ENCODE data around the gene SYPL2. TPM values are rescaled to one million over a fixed set of nuclear protein-coding genes. Genes with fewer than 3 reads are reported as not detected.
A peak's percentile ranks its signal among the peaks of the same experiment; 100 is the strongest.

The SYPL2 gene
- total and polyA plus RNA-seq, 9 donors = 0.31 to 5.1 (median 2.4) TPM

DNA sequence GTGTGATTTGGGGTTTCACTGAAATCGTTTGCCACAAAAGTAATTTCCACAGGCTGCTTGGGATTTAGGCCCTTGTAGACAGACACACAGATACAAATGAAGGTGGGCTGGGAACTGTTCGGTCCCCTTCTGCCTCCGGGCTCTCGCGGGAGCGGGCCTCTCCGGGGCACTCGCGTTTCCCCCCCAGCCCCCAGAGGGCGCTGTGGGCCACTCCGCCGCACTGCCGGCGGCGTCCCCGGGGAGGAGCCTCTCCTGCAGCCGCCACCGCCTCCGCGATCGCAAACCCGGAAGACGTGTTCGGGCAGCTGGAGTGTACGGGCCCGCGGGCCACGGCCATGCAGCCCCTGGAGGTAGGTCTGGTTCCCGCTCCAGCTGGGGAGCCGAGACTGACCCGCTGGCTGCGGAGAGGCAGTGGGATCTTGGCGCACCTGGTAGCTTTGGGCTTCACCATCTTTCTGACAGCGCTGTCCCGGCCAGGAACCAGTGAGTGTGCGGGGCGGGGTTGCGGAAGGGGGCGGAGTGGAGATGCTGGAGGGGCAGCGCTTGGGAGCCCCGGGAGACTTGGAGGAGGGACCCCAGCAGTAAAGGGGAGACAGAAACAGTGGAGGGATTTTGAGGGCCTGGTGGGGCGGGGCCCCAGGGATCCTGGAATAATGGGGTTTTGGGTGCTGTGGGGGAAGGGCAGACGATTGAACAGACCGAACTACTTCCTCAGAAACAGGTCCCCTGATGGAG lies 27.6 kb downstream of the SYPL2 start, which contains the start of gene CYB561D1:
CYB561D1 (plus strand) TSS at position 290 of the 735 bp plus-strand sequence; CDS start at position 336, 46 bp downstream.
- DNase-seq = peak; percentile 84 to 91 (median 87)
- WGBS, 3 donors = 0 to 3% (median 0%) methylated on average over 23 to 44 of the region's 44 CpGs
- H3K27ac ChIP-seq = peak within 1 kb of the TSS in 1 of 2 donors; percentile 49
- H3K36me3 ChIP-seq = no peaks in the 10 kb centered on the region
- H3K27me3 ChIP-seq = no peaks in the 10 kb centered on the region
- TF ChIP-seq CTCF (IDR thresholded peaks at IDR 0.05) (peak; percentile 92 to 95 (median 92)), POLR2A (IDR thresholded peaks at IDR 0.05) (peak; percentile 46), EP300 (IDR thresholded peaks at IDR 0.05) (no peak)
- H3K4me1 ChIP-seq (ENCODE audit: insufficient read depth) = peaks cover 10% of the 10 kb centered on the region
- H3K4me3 ChIP-seq = peak within 1 kb of the TSS; percentile 90
- H3K9me3 ChIP-seq = no peaks in the 10 kb centered on the region
- intact Hi-C loops (cut with DNase I) = loop anchor here in 3 of 4 donors (5.0 kb wide), 1 partner anchor 38 kb away; no protein-coding TSS in a partner anchor

- H3K36me3 ChIP-seq = no peaks in the 10 kb centered on the region
- H3K4me3 ChIP-seq = no peak overlapping the region
- TF ChIP-seq EP300 (IDR thresholded peaks at IDR 0.05) = no peak
- TF ChIP-seq CTCF (IDR thresholded peaks at IDR 0.05) = no peak
- no peak for TF ChIP-seq POLR2A (IDR thresholded peaks at IDR 0.05)
- no peaks in the 10 kb centered on the region for H3K9me3 ChIP-seq
- WGBS, 3 donors = 90 to 93% (median 92%) methylated on average over 7 of the region's 7 CpGs
- H3K27ac ChIP-seq = no peak overlapping the region
- DNase-seq = no peak
- H3K27me3 ChIP-seq = no peaks in the 10 kb centered on the region
- H3K4me1 ChIP-seq (ENCODE audit: insufficient read depth) = peaks cover 19% of the 10 kb centered on the region
- intact Hi-C loops (cut with DNase I) = no loop called here
These were observed 29.4 kb downstream of the SYPL2 start for GRCh38 chr1:109495738-109496137.

GRCh38 chr1:109497449-109498160 lies 31.3 kb downstream of the SYPL2 start:
- WGBS, 3 donors = 44 to 53% (median 49%) methylated on average over 9 of the region's 9 CpGs
- peaks cover 21% of the 10 kb centered on the region for H3K4me1 ChIP-seq (ENCODE audit: insufficient read depth)
- H3K4me3 ChIP-seq = no peak overlapping the region
- TF ChIP-seq POLR2A (IDR thresholded peaks at IDR 0.05) = no peak
- no peak for TF ChIP-seq EP300 (IDR thresholded peaks at IDR 0.05)
- no peak for TF ChIP-seq CTCF (IDR thresholded peaks at IDR 0.05)
- H3K27me3 ChIP-seq = no peaks in the 10 kb centered on the region
- no peaks in the 10 kb centered on the region for H3K9me3 ChIP-seq
- no peaks in the 10 kb centered on the region for H3K36me3 ChIP-seq
- H3K27ac ChIP-seq = peak overlapping the region; percentile 36 to 56
- intact Hi-C loops (cut with DNase I) = no loop called here
- no peak for DNase-seq

- TF ChIP-seq POLR2A (IDR thresholded peaks at IDR 0.05) (no peak), CTCF (IDR thresholded peaks at IDR 0.05) (peak in 2 of 3 donors; percentile 26 to 48)
- 14 to 37% (median 16%) methylated on average over 5 to 12 of the region's 12 CpGs for WGBS, 3 donors
- Histone ChIP-seq H3K4me1 (ENCODE audit: insufficient read depth) (peaks cover 21% of the 10 kb centered on the region), H3K27me3 (no peaks in the 10 kb centered on the region), H3K4me3 (no peak overlapping the region), H3K9me3 (no peaks in the 10 kb centered on the region), H3K27ac (peak overlapping the region; percentile 36 to 56), H3K36me3 (no peaks in the 10 kb centered on the region)
- intact Hi-C loops (cut with DNase I) = no loop called here
- peak in 3 of 5 donors; percentile 51 to 61 (median 58) for DNase-seq
These were observed 31.9 kb downstream of the SYPL2 start for GRCh38 chr1:109498161-109498801.

All from ovary (tissue), 9 donors.